Thoracic aorta (tissue), 2 donors: ENCODE data around the gene SSTR3. TPM values are rescaled to one million over a fixed set of nuclear protein-coding genes. Genes with fewer than 3 reads are reported as not detected.

Experiments used
- ATAC-seq: fragments of 150-250 bp; one replicate; pipeline ENCODE4 v1.8.0; 2017; ENCODE audit warnings: low read depth; ENCODE audit not compliant: insufficient number of reproducible peaks, low FRiP score
- DNase-seq: peaks from one replicate; pipeline ENCODE4 v3.0.0-alpha.2; 2020; ENCODE audit warnings: low spot score
- H3K27ac ChIP-seq, 2 donors: fragments of 200-600 bp; sonication (generic); 1 replicate in 1 of 2; 2 replicates in 1 of 2; pipeline ENCODE4 v1.5.1; 2016; ENCODE audit warnings: mild to moderate bottlenecking in 2 of 2, moderate library complexity in 2 of 2
- H3K27me3 ChIP-seq: fragments of 200-600 bp; sonication (generic); replicated peaks from 2 replicates; pipeline ENCODE4 v1.6.0; 2016; ENCODE audit warnings: mild to moderate bottlenecking; ENCODE audit not compliant: insufficient read depth
- H3K36me3 ChIP-seq: fragments of 200-600 bp; sonication (generic); one replicate; pipeline ENCODE4 v1.5.1; 2016
- H3K4me1 ChIP-seq, 2 donors: fragments of 200-600 bp; sonication (generic); 1 replicate in 1 of 2; 2 replicates in 1 of 2; pipeline versions ENCODE4 v1.5.1 to v1.6.0; 2016; ENCODE audit warnings: low read depth in 2 of 2, mild to moderate bottlenecking in 1 of 2; ENCODE audit not compliant: control insufficient read depth in 1 of 2
- H3K4me3 ChIP-seq: fragments of 200-600 bp; sonication (generic); 2 replicates; pipeline ENCODE4 v1.5.1; 2016; ENCODE audit warnings: mild to moderate bottlenecking
- H3K9me3 ChIP-seq: fragments of 200-600 bp; sonication (generic); 2 replicates; pipeline ENCODE4 v1.5.1; 2016
- CTCF ChIP-seq: fragments of 200-600 bp; sonication (generic); IDR thresholded peaks from one replicate; pipeline ENCODE4 v1.5.1; 2019; ENCODE audit warnings: antibody characterized with exemption
- total RNA-seq, 2 donors: library from RNA; depleted of rRNA; stranded (reverse); fragments of >200 nt; gene quantifications; one replicate each; pipeline versions ENCODE4 v1.1.0 to v1.2.3, GENCODE V29; 2016

SSTR3 gene
- total RNA-seq, 2 donors from 2014 or later: not detected

GRCh38 chr22:37258005-37258752 lies 45.9 kb upstream of the SSTR3 start:
- DNase-seq: no peak
- H3K4me3 ChIP-seq: no peak overlapping the region
- TF ChIP-seq CTCF: no peak
- H3K36me3 ChIP-seq: no peaks in the 10 kb centered on the region
- H3K27me3 ChIP-seq: peaks cover 8% of the 10 kb centered on the region
- ATAC-seq: no peak
- no peaks in the 10 kb centered on the region for H3K9me3 ChIP-seq
- no peaks in the 10 kb centered on the region for H3K4me1 ChIP-seq
- no peak overlapping the region for H3K27ac ChIP-seq

GRCh38 chr22:37256075-37256726 lies 43.9 kb upstream of the SSTR3 start:
- ATAC-seq (no peak), DNase-seq (no peak)
- no peak overlapping the region for H3K4me3 ChIP-seq
- no peaks in the 10 kb centered on the region for H3K36me3 ChIP-seq
- TF ChIP-seq CTCF: no peak
- no peaks in the 10 kb centered on the region for H3K4me1 ChIP-seq
- H3K27ac ChIP-seq: no peak overlapping the region
- H3K27me3 ChIP-seq: peaks cover 8% of the 10 kb centered on the region
- H3K9me3 ChIP-seq: no peaks in the 10 kb centered on the region

- no peak for TF ChIP-seq CTCF
- Histone ChIP-seq H3K4me3 (no peak overlapping the region), H3K9me3 (no peaks in the 10 kb centered on the region), H3K4me1 (no peaks in the 10 kb centered on the region), H3K27me3 (peaks cover 8% of the 10 kb centered on the region), H3K36me3 (no peaks in the 10 kb centered on the region), H3K27ac (no peak overlapping the region)
- ATAC-seq: no peak
- DNase-seq: no peak
These were observed 43.3 kb upstream of the SSTR3 start for GRCh38 chr22:37255558-37256006.

GRCh38 chr22:37254867-37255233 lies 42.6 kb upstream of the SSTR3 start:
- Histone ChIP-seq H3K4me3 (no peak overlapping the region), H3K27me3 (peaks cover 8% of the 10 kb centered on the region), H3K4me1 (no peaks in the 10 kb centered on the region), H3K36me3 (no peaks in the 10 kb centered on the region), H3K9me3 (no peaks in the 10 kb centered on the region), H3K27ac (no peak overlapping the region)
- DNase-seq (no peak), ATAC-seq (no peak)
- TF ChIP-seq CTCF: no peak

GRCh38 chr22:37254209-37254866 lies 42.1 kb upstream of the SSTR3 start:
- H3K4me1 ChIP-seq: no peaks in the 10 kb centered on the region
- ATAC-seq (no peak), DNase-seq (no peak)
- no peaks in the 10 kb centered on the region for H3K36me3 ChIP-seq
- no peak overlapping the region for H3K4me3 ChIP-seq
- H3K27me3 ChIP-seq: peaks cover 4% of the 10 kb centered on the region
- no peak for TF ChIP-seq CTCF
- no peaks in the 10 kb centered on the region for H3K9me3 ChIP-seq
- H3K27ac ChIP-seq: no peak overlapping the region
